Neural progenitor cell (in vitro differentiated cells): ENCODE results near the gene ABITRAM. TPM values are rescaled to one million over a fixed set of nuclear protein-coding genes. Genes with fewer than 3 reads are reported as not detected.

Source experiments
- DNase-seq: peaks from one replicate; pipeline ENCODE4 v3.0.0-alpha.2; 2016; ENCODE audit warnings: low spot score
- H2AFZ ChIP-seq: fragments of 200-600 bp; sonication (generic); replicated peaks from 2 replicates; pipeline ENCODE4 v1.6.1; 2016; ENCODE audit warnings: antibody characterized with exemption
- H3F3A ChIP-seq: fragments of 200-600 bp; sonication (generic); 2 replicates; pipeline ENCODE4 v1.6.1; 2016; ENCODE audit warnings: antibody characterized with exemption, low read depth
- H3K27ac ChIP-seq: fragments of 200-600 bp; sonication (generic); 2 replicates; pipeline ENCODE4 v1.5.1; 2016; ENCODE audit warnings: mild to moderate bottlenecking
- H3K27me3 ChIP-seq: fragments of 200-600 bp; sonication (generic); 2 replicates; pipeline ENCODE4 v1.6.1; 2016; ENCODE audit warnings: mild to moderate bottlenecking, moderate library complexity
- H3K36me3 ChIP-seq: fragments of 200-600 bp; sonication (generic); 2 replicates; pipeline ENCODE4 v1.5.1; 2016
- H3K4me1 ChIP-seq: fragments of 200-600 bp; sonication (generic); 2 replicates; pipeline ENCODE4 v1.6.1; 2016; ENCODE audit warnings: mixed run types
- H3K4me2 ChIP-seq: fragments of 200-600 bp; sonication (generic); 2 replicates; pipeline ENCODE4 v1.6.1; 2016
- H3K4me3 ChIP-seq: fragments of 200-600 bp; sonication (generic); 2 replicates; pipeline ENCODE4 v1.5.1; 2016
- H3K79me2 ChIP-seq: fragments of 200-600 bp; sonication (generic); 2 replicates; pipeline ENCODE4 v1.6.1; 2016; ENCODE audit warnings: low read depth
- H3K9ac ChIP-seq: fragments of 200-600 bp; sonication (generic); 2 replicates; pipeline ENCODE4 v1.6.1; 2016
- H3K9me3 ChIP-seq: fragments of 200-600 bp; sonication (generic); 2 replicates; pipeline ENCODE4 v1.5.1; 2016; ENCODE audit warnings: low read depth
- H4K20me1 ChIP-seq: fragments of 200-600 bp; sonication (generic); 2 replicates; pipeline ENCODE4 v1.6.1; 2016; ENCODE audit warnings: low read depth
- H3K27ac Mint-ChIP-seq: 3 replicates; pipeline ENCODE4 v1.8.0; 2021; ENCODE audit warnings: mixed read lengths
- H3K27me3 Mint-ChIP-seq: 2 replicates; pipeline ENCODE4 v1.8.0; 2022; ENCODE audit warnings: low read depth, mild to moderate bottlenecking, inconsistent platforms, moderate library complexity, mixed read lengths; ENCODE audit not compliant: insufficient read depth
- H3K36me3 Mint-ChIP-seq: 3 replicates; pipeline ENCODE4 v1.8.0; 2021; ENCODE audit warnings: mixed read lengths
- H3K4me1 Mint-ChIP-seq: 3 replicates; pipeline ENCODE4 v1.8.0; 2021; ENCODE audit warnings: mixed read lengths
- H3K4me3 Mint-ChIP-seq: 3 replicates; pipeline ENCODE4 v1.8.0; 2021; ENCODE audit warnings: mild to moderate bottlenecking, moderate library complexity, mixed read lengths
- H3K9me3 Mint-ChIP-seq: 3 replicates; pipeline ENCODE4 v1.8.0; 2020; ENCODE audit warnings: mixed read lengths
- CTCF ChIP-seq: fragments of 200-600 bp; sonication (generic); IDR thresholded peaks from 2 replicates; pipeline ENCODE4 v1.5.1; 2017; ENCODE audit warnings: antibody characterized with exemption, mild to moderate bottlenecking
- EZH2 ChIP-seq: fragments of 200-600 bp; sonication (generic); IDR thresholded peaks from 2 replicates; pipeline ENCODE4 v1.6.1; 2017; ENCODE audit warnings: antibody characterized with exemption, mild to moderate bottlenecking, moderate library complexity
- EZH2phosphoT487 ChIP-seq: fragments of 200-600 bp; sonication (generic); IDR thresholded peaks from 2 replicates; pipeline ENCODE4 v1.6.1; 2017; ENCODE audit warnings: antibody characterized with exemption
- total RNA-seq: library from RNA; depleted of rRNA; stranded (reverse); fragments of >200 nt; gene quantifications from 2 replicates; pipeline ENCODE4 v1.2.3, GENCODE V29; 2015; ENCODE audit warnings: low replicate concordance

The ABITRAM gene
- total RNA-seq, 1 donor from 2014 or later = 20.4 TPM

- H3K9ac ChIP-seq = no peak overlapping the region
- no peak overlapping the region for H3K27ac ChIP-seq
- peaks cover 9% of the 10 kb centered on the region for H3K36me3 ChIP-seq
- H3K4me2 ChIP-seq = no peak overlapping the region
- Mint-ChIP-seq H3K27ac (no peak overlapping the region), H3K27me3 (no peaks in the 10 kb centered on the region), H3K4me3 (no peak overlapping the region), H3K36me3 (peaks cover 31% of the 10 kb centered on the region), H3K9me3 (no peaks in the 10 kb centered on the region), H3K4me1 (no peaks in the 10 kb centered on the region)
- no peaks in the 10 kb centered on the region for H4K20me1 ChIP-seq
- no peak for TF ChIP-seq EZH2phosphoT487
- TF ChIP-seq EZH2 = no peak
- no peak for TF ChIP-seq CTCF
- no peak overlapping the region for H2AFZ ChIP-seq
- no peaks in the 10 kb centered on the region for H3K79me2 ChIP-seq
- H3K4me3 ChIP-seq = no peak overlapping the region
- H3F3A ChIP-seq = no peaks in the 10 kb centered on the region
- no peak for DNase-seq
- no peaks in the 10 kb centered on the region for H3K4me1 ChIP-seq
- no peaks in the 10 kb centered on the region for H3K27me3 ChIP-seq
- no peaks in the 10 kb centered on the region for H3K9me3 ChIP-seq
Measured at GRCh38 chr9:108900176-108900575, 34.0 kb upstream of the ABITRAM start.

GRCh38 chr9:108903420-108904103 lies 30.6 kb upstream of the ABITRAM start:
- H3K36me3 ChIP-seq = peaks cover 3% of the 10 kb centered on the region

GRCh38 chr9:108904161-108904560 lies 30.0 kb upstream of the ABITRAM start:
- Mint-ChIP-seq H3K9me3 (no peaks in the 10 kb centered on the region), H3K36me3 (peaks cover 22% of the 10 kb centered on the region), H3K4me3 (no peak overlapping the region), H3K27ac (no peak overlapping the region), H3K4me1 (no peaks in the 10 kb centered on the region), H3K27me3 (no peaks in the 10 kb centered on the region)
- no peak for DNase-seq
- Histone ChIP-seq H3K27ac (no peak overlapping the region), H3K4me2 (no peak overlapping the region), H4K20me1 (no peaks in the 10 kb centered on the region), H2AFZ (no peak overlapping the region), H3K79me2 (no peaks in the 10 kb centered on the region), H3K9ac (no peak overlapping the region), H3F3A (no peaks in the 10 kb centered on the region), H3K4me1 (no peaks in the 10 kb centered on the region), H3K4me3 (no peak overlapping the region), H3K9me3 (no peaks in the 10 kb centered on the region), H3K36me3 (no peaks in the 10 kb centered on the region), H3K27me3 (no peaks in the 10 kb centered on the region)
- no peak for TF ChIP-seq EZH2
- no peak for TF ChIP-seq EZH2phosphoT487
- TF ChIP-seq CTCF = no peak

More at GRCh38 chr9:108903420-108904103, 30.6 kb upstream of the ABITRAM start:
- no peak overlapping the region for H3K27ac ChIP-seq
- no peak overlapping the region for H3K27ac Mint-ChIP-seq
- no peaks in the 10 kb centered on the region for H4K20me1 ChIP-seq
- H2AFZ ChIP-seq = no peak overlapping the region
- no peaks in the 10 kb centered on the region for H3K4me1 Mint-ChIP-seq
- TF ChIP-seq CTCF (no peak), EZH2 (no peak), EZH2phosphoT487 (no peak)
- H3K9me3 ChIP-seq = no peaks in the 10 kb centered on the region
- H3K27me3 ChIP-seq = no peaks in the 10 kb centered on the region
- H3K4me3 ChIP-seq = no peak overlapping the region
- no peak overlapping the region for H3K4me3 Mint-ChIP-seq
- no peak overlapping the region for H3K4me2 ChIP-seq
- no peaks in the 10 kb centered on the region for H3K4me1 ChIP-seq
- no peaks in the 10 kb centered on the region for H3K79me2 ChIP-seq
- no peak for DNase-seq
- peaks cover 20% of the 10 kb centered on the region for H3K36me3 Mint-ChIP-seq
- H3K27me3 Mint-ChIP-seq = no peaks in the 10 kb centered on the region
- H3K9ac ChIP-seq = no peak overlapping the region
- H3K9me3 Mint-ChIP-seq = no peaks in the 10 kb centered on the region
- no peaks in the 10 kb centered on the region for H3F3A ChIP-seq
